Naive B cell (primary cell): ENCODE results near the gene DISC1. TPM values are rescaled to one million over a fixed set of nuclear protein-coding genes. Genes with fewer than 3 reads are reported as not detected.
"Not testable (repeated sequence)": the region's sequence is repeated elsewhere in the genome, so short reads cannot be mapped to it uniquely, and the experiment has no call there.

Experiments used
- ATAC-seq, 2 donors: fragments of 150-1000 bp; cut with Tn5 transposase; 2 replicates each; pipeline ENCODE4 v1.10.0; 2021; ENCODE audit warnings: low read depth in 2 of 2, mild to moderate bottlenecking in 2 of 2, moderate library complexity in 2 of 2
- DNase-seq: peaks from one replicate; pipeline ENCODE4 v3.0.0; 2022
- H3K27ac Mint-ChIP-seq, 6 donors: one replicate each; pipeline ENCODE4 v1.8.0; 2020 to 2022; ENCODE audit warnings: mild to moderate bottlenecking in 6 of 6, mixed read lengths in 6 of 6, moderate library complexity in 5 of 6, inconsistent platforms in 2 of 6
- H3K27me3 Mint-ChIP-seq, 3 donors: one replicate each; pipeline ENCODE4 v1.8.0; 2021 to 2022; ENCODE audit warnings: mixed read lengths in 3 of 3, mild to moderate bottlenecking in 1 of 3
- H3K36me3 Mint-ChIP-seq, 2 donors: one replicate each; pipeline ENCODE4 v1.8.0; 2020 to 2022; ENCODE audit warnings: mixed read lengths in 2 of 2, inconsistent platforms in 1 of 2, mild to moderate bottlenecking in 1 of 2
- H3K4me1 Mint-ChIP-seq, 3 donors: one replicate each; pipeline ENCODE4 v1.8.0; 2020 to 2022; ENCODE audit warnings: mixed read lengths in 3 of 3, inconsistent platforms in 1 of 3, mild to moderate bottlenecking in 1 of 3, moderate library complexity in 1 of 3
- H3K4me3 Mint-ChIP-seq, 8 donors: one replicate each; pipeline ENCODE4 v1.8.0; 2020 to 2022; ENCODE audit warnings: mild to moderate bottlenecking in 8 of 8, mixed read lengths in 8 of 8, moderate library complexity in 8 of 8, inconsistent platforms in 2 of 8
- H3K9me3 Mint-ChIP-seq, 7 donors: one replicate each; pipeline ENCODE4 v1.8.0; 2020 to 2022; ENCODE audit warnings: mixed read lengths in 7 of 7, mild to moderate bottlenecking in 5 of 7, inconsistent platforms in 2 of 7, moderate library complexity in 1 of 7
- polyA plus RNA-seq, 6 donors: library from polyadenylated mRNA; unstranded; fragments of 300-500 nt; fragmentation: Illumina TruSeq; gene quantifications; one replicate each; pipeline ENCODE4 v1.2.3, GENCODE V29; 2021; ENCODE audit warnings: low read depth in 6 of 6

The DISC1 gene
- polyA plus RNA-seq, 6 donors from 2014 or later = 1.3 to 2.2 (median 2.1) TPM; not detected in 1

GRCh38 chr1:231631717-231632116 lies 5.1 kb downstream of the DISC1 start:
- Mint-ChIP-seq H3K4me3 (no peak overlapping the region), H3K36me3 (no peaks in the 10 kb centered on the region), H3K27me3 (no peaks in the 10 kb centered on the region), H3K4me1 (peaks cover 6 to 21% (median 11%) of the 10 kb centered on the region in 3 donors), H3K27ac (no peak overlapping the region), H3K9me3 (no peaks in the 10 kb centered on the region)
- DNase-seq (no peak), ATAC-seq (no peak)

GRCh38 chr1:231632119-231632518 lies 5.5 kb downstream of the DISC1 start:
- ATAC-seq (no peak), DNase-seq (no peak)
- H3K36me3 Mint-ChIP-seq = no peaks in the 10 kb centered on the region
- H3K9me3 Mint-ChIP-seq = no peaks in the 10 kb centered on the region
- H3K4me3 Mint-ChIP-seq = no peak overlapping the region
- no peak overlapping the region for H3K27ac Mint-ChIP-seq
- H3K4me1 Mint-ChIP-seq = peaks cover 6 to 21% (median 11%) of the 10 kb centered on the region in 3 donors
- no peaks in the 10 kb centered on the region for H3K27me3 Mint-ChIP-seq

- H3K27me3 Mint-ChIP-seq = peaks cover 0 to 8% (median 0%) of the 10 kb centered on the region in 3 donors
- peaks cover 0 to 5% (median 0%) of the 10 kb centered on the region in 7 donors for H3K9me3 Mint-ChIP-seq
- no peaks in the 10 kb centered on the region for H3K36me3 Mint-ChIP-seq
- H3K4me3 Mint-ChIP-seq = no peak overlapping the region
- DNase-seq = no peak
- H3K27ac Mint-ChIP-seq = peak overlapping the region in 1 of 6 donors; percentile 14
- no peak for ATAC-seq
- H3K4me1 Mint-ChIP-seq = peaks cover 0 to 4% (median 0%) of the 10 kb centered on the region in 3 donors
Observed at GRCh38 chr1:231634323-231635013, 7.9 kb downstream of the DISC1 start.

- Mint-ChIP-seq H3K27me3 (peaks cover 0 to 8% (median 0%) of the 10 kb centered on the region in 3 donors), H3K4me1 (peaks cover 0 to 6% (median 0%) of the 10 kb centered on the region in 3 donors), H3K4me3 (no peak overlapping the region), H3K9me3 (peaks cover 0 to 5% (median 0%) of the 10 kb centered on the region in 7 donors), H3K36me3 (peaks cover 0 to 6% of the 10 kb centered on the region in 2 donors), H3K27ac (peak overlapping the region in 1 of 6 donors; percentile 15)
- ATAC-seq (no peak), DNase-seq (no peak)
Observed at GRCh38 chr1:231636157-231636556, 9.6 kb downstream of the DISC1 start.

- not testable (repeated sequence) for ATAC-seq, H3K9me3 Mint-ChIP-seq, H3K4me1 Mint-ChIP-seq, H3K4me3 Mint-ChIP-seq, DNase-seq, H3K27me3 Mint-ChIP-seq, H3K36me3 Mint-ChIP-seq
- H3K27ac Mint-ChIP-seq = peak overlapping the region in 1 of 6 donors; percentile 70
Observed at GRCh38 chr1:231636922-231637321, 10.3 kb downstream of the DISC1 start.

GRCh38 chr1:231638647-231639046 lies 12.1 kb downstream of the DISC1 start:
- Mint-ChIP-seq H3K9me3 (peaks cover 0 to 5% (median 0%) of the 10 kb centered on the region in 7 donors), H3K27ac (no peak overlapping the region), H3K4me3 (no peak overlapping the region), H3K36me3 (peaks cover 0 to 6% of the 10 kb centered on the region in 2 donors), H3K27me3 (peaks cover 0 to 8% (median 0%) of the 10 kb centered on the region in 3 donors), H3K4me1 (peaks cover 0 to 6% (median 0%) of the 10 kb centered on the region in 3 donors)
- no peak for DNase-seq
- no peak for ATAC-seq

- Mint-ChIP-seq H3K9me3 (peaks cover 0 to 5% (median 0%) of the 10 kb centered on the region in 7 donors), H3K4me3 (no peak overlapping the region), H3K4me1 (peaks cover 0 to 6% (median 0%) of the 10 kb centered on the region in 3 donors)
Observed at GRCh38 chr1:231639819-231640218, 13.2 kb downstream of the DISC1 start.

GRCh38 chr1:231641444-231641843 lies 14.9 kb downstream of the DISC1 start:
- ATAC-seq, H3K4me3 Mint-ChIP-seq, DNase-seq, H3K27me3 Mint-ChIP-seq, H3K4me1 Mint-ChIP-seq, H3K27ac Mint-ChIP-seq, H3K36me3 Mint-ChIP-seq: not testable (repeated sequence)
- H3K9me3 Mint-ChIP-seq = peaks cover 0 to 10% (median 3%) of the 10 kb centered on the region in 7 donors

More at GRCh38 chr1:231639819-231640218, 13.2 kb downstream of the DISC1 start:
- Mint-ChIP-seq H3K27ac (no peak overlapping the region), H3K36me3 (peaks cover 0 to 6% of the 10 kb centered on the region in 2 donors), H3K27me3 (peaks cover 0 to 8% (median 0%) of the 10 kb centered on the region in 3 donors)
- no peak for DNase-seq
- no peak for ATAC-seq

- H3K27me3 Mint-ChIP-seq, H3K27ac Mint-ChIP-seq, H3K4me1 Mint-ChIP-seq, DNase-seq, H3K4me3 Mint-ChIP-seq, H3K36me3 Mint-ChIP-seq, ATAC-seq: not testable (repeated sequence)
- H3K9me3 Mint-ChIP-seq = peaks cover 0 to 17% (median 5%) of the 10 kb centered on the region in 7 donors
Observed at GRCh38 chr1:231642061-231642460, 15.5 kb downstream of the DISC1 start.

GRCh38 chr1:231642618-231643017 lies 16.0 kb downstream of the DISC1 start:
- peak overlapping the region in 1 of 6 donors; percentile 59 for H3K27ac Mint-ChIP-seq
- DNase-seq (no peak), ATAC-seq (no peak)
- H3K4me3 Mint-ChIP-seq = no peak overlapping the region
- peaks cover 0 to 21% (median 5%) of the 10 kb centered on the region in 7 donors for H3K9me3 Mint-ChIP-seq
- H3K27me3 Mint-ChIP-seq = peaks cover 0 to 8% (median 0%) of the 10 kb centered on the region in 3 donors
- H3K4me1 Mint-ChIP-seq = peaks cover 0 to 2% (median 0%) of the 10 kb centered on the region in 3 donors
- peaks cover 0 to 6% of the 10 kb centered on the region in 2 donors for H3K36me3 Mint-ChIP-seq

GRCh38 chr1:231643071-231643934 lies 16.7 kb downstream of the DISC1 start:
- Mint-ChIP-seq H3K27ac (peak overlapping the region in 1 of 6 donors; percentile 59), H3K4me1 (peaks cover 0 to 2% (median 0%) of the 10 kb centered on the region in 3 donors), H3K4me3 (no peak overlapping the region), H3K27me3 (peaks cover 0 to 8% (median 0%) of the 10 kb centered on the region in 3 donors), H3K36me3 (peaks cover 0 to 6% of the 10 kb centered on the region in 2 donors), H3K9me3 (peaks cover 0 to 24% (median 9%) of the 10 kb centered on the region in 7 donors)
- DNase-seq (no peak), ATAC-seq (no peak)

GRCh38 chr1:231643935-231644237 lies 17.3 kb downstream of the DISC1 start:
- Mint-ChIP-seq H3K4me3 (no peak overlapping the region), H3K9me3 (peaks cover 0 to 24% (median 9%) of the 10 kb centered on the region in 7 donors), H3K36me3 (peaks cover 0 to 8% of the 10 kb centered on the region in 2 donors), H3K27me3 (peaks cover 2% of the 10 kb centered on the region in 3 donors), H3K4me1 (peaks cover 0 to 3% (median 0%) of the 10 kb centered on the region in 3 donors), H3K27ac (no peak overlapping the region)
- no peak for DNase-seq
- ATAC-seq = no peak

GRCh38 chr1:231645634-231646033 lies 19.0 kb downstream of the DISC1 start:
- not testable (repeated sequence) for DNase-seq, H3K4me3 Mint-ChIP-seq, H3K27ac Mint-ChIP-seq, ATAC-seq
- Mint-ChIP-seq H3K4me1 (peaks cover 0 to 11% (median 7%) of the 10 kb centered on the region in 3 donors), H3K9me3 (peaks cover 2 to 39% (median 18%) of the 10 kb centered on the region in 7 donors), H3K27me3 (peaks cover 11 to 13% (median 12%) of the 10 kb centered on the region in 3 donors), H3K36me3 (peaks cover 0 to 23% of the 10 kb centered on the region in 2 donors)
